Measurements from ENCODE around the gene RPL36A. TPM values are rescaled to one million over a fixed set of nuclear protein-coding genes. Genes with fewer than 3 reads are reported as not detected.
A peak's percentile ranks its signal among the peaks of the same experiment; 100 is the strongest.

The RPL36A gene
- total and polyA plus RNA-seq, 9 of the 15 experiments (the other 6 are each of a cell fraction or from before 2014, with no cell fraction given) = 412 to 4,539 (median 3,209) TPM

DNA sequence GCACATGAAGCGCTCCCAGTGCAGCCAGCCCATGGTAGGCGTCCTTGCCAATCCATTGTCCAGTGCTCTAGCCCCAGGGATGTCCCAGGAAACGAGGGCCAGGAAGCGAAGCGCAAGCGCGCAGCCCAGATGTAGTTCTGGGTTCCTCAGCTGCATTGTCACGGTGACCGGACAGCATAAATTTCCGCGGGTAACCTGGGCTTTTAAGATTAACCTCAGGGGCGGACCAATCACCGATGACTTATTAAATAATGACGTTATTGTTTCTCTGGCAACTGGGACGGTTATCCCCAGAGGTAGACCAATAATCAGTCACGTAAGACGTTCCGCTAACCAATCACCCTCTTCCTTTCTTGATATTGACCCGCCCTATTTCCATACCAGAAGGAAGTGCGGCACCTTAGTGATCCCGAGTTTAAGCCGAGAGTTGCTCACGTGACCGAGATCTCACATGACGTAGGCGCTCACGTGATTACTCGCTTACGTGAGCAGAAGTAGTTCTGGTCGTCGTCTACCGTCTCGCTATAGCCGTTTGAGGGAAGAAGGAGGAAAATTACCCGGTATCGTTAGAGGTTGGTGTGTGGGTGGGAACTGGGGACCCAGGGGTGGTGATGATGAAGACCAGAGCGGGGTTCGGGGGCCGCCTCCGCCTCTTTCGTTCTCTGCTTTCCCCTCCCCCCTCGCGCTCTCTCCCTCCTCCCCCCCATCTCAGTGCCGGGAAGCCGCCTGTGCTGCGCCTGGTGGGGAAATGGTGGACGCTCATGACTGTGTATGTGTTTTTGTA is 17.1 kb downstream of the RPL36A start, which contains the start of the genes GLA and HNRNPH2 (continued):
- peak; percentile 84 for TF ChIP-seq NFE2 (IDR thresholded peaks at IDR 0.05; ENCODE audit: low read depth)
- no peak for TF ChIP-seq ZNF57 (CRISPR knock-in tag; IDR thresholded peaks at IDR 0.05)
- TF ChIP-seq EWSR1 (IDR thresholded peaks at IDR 0.05; ENCODE audit: borderline replicate concordance, low read depth, partially characterized antibody) = no peak
- TF ChIP-seq ZFP36 (IDR thresholded peaks at IDR 0.05; ENCODE audit: low read depth, low read length, partially characterized antibody) = no peak
- no peak for TF ChIP-seq RUNX1 (IDR thresholded peaks at IDR 0.05; ENCODE audit: low read depth)
- TF ChIP-seq, protein P1, sequence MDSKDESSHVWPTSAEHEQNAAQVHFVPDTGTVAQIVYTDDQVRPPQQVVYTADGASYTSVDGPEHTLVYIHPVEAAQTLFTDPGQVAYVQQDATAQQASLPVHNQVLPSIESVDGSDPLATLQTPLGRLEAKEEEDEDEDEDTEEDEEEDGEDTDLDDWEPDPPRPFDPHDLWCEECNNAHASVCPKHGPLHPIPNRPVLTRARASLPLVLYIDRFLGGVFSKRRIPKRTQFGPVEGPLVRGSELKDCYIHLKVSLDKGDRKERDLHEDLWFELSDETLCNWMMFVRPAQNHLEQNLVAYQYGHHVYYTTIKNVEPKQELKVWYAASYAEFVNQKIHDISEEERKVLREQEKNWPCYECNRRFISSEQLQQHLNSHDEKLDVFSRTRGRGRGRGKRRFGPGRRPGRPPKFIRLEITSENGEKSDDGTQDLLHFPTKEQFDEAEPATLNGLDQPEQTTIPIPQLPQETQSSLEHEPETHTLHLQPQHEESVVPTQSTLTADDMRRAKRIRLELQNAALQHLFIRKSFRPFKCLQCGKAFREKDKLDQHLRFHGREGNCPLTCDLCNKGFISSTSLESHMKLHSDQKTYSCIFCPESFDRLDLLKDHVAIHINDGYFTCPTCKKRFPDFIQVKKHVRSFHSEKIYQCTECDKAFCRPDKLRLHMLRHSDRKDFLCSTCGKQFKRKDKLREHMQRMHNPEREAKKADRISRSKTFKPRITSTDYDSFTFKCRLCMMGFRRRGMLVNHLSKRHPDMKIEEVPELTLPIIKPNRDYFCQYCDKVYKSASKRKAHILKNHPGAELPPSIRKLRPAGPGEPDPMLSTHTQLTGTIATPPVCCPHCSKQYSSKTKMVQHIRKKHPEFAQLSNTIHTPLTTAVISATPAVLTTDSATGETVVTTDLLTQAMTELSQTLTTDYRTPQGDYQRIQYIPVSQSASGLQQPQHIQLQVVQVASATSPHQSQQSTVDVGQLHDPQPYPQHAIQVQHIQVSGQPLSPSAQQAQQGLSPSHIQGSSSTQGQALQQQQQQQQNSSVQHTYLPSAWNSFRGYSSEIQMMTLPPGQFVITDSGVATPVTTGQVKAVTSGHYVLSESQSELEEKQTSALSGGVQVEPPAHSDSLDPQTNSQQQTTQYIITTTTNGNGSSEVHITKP (IDR thresholded peaks at IDR 0.05; ENCODE audit: partially characterized antibody) = no peak
- TF ChIP-seq RNF2 (IDR thresholded peaks at IDR 0.05) = peak; percentile 49
- TF ChIP-seq TGIF2 (CRISPR knock-in tag; IDR thresholded peaks at IDR 0.05) = no peak
- no peak for TF ChIP-seq ZNF121 (CRISPR knock-in tag; conservative IDR thresholded peaks at IDR 0.05)
- no peak for TF ChIP-seq HNRNPH1 (optimal IDR thresholded peaks at IDR 0.05; ENCODE audit: low read depth, low read length)
- no peak for TF ChIP-seq STAT5B (CRISPR knock-in tag; IDR thresholded peaks at IDR 0.05)
- TF ChIP-seq TAF1 (IDR thresholded peaks at IDR 0.05; ENCODE audit: control insufficient read depth, extremely low read depth, insufficient read depth, low read length, severe bottlenecking) = peak; percentile 91
- TF ChIP-seq BRF1 (IDR thresholded peaks at IDR 0.05; ENCODE audit: borderline replicate concordance, extremely low read depth, insufficient read length) = no peak
- peak; percentile 91 for TF ChIP-seq CREB1 (IDR thresholded peaks at IDR 0.05)
- peak; percentile 89 for TF ChIP-seq CREB1 (CRISPR knock-in tag; IDR thresholded peaks at IDR 0.05)
- TF ChIP-seq NFIX (CRISPR knock-in tag; IDR thresholded peaks at IDR 0.05; ENCODE audit: low read depth) = no peak
- TF ChIP-seq TFAM (CRISPR knock-in tag; conservative IDR thresholded peaks at IDR 0.05) = no peak
- TF ChIP-seq, protein P2, sequence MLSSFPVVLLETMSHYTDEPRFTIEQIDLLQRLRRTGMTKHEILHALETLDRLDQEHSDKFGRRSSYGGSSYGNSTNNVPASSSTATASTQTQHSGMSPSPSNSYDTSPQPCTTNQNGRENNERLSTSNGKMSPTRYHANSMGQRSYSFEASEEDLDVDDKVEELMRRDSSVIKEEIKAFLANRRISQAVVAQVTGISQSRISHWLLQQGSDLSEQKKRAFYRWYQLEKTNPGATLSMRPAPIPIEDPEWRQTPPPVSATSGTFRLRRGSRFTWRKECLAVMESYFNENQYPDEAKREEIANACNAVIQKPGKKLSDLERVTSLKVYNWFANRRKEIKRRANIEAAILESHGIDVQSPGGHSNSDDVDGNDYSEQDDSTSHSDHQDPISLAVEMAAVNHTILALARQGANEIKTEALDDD (IDR thresholded peaks at IDR 0.05) = 0 out of 2 replicates have a peak, but pooled peaks have one; percentile 33
- peak; percentile 47 for TF ChIP-seq NFYB (IDR thresholded peaks at IDR 0.05; ENCODE audit: extremely low read depth, insufficient read length)
- TF ChIP-seq ZNF23 (CRISPR knock-in tag; IDR thresholded peaks at IDR 0.05) = no peak
- no peak for TF ChIP-seq ZNF384 (IDR thresholded peaks at IDR 0.05; ENCODE audit: low read depth, low read length)
- no peak for TF ChIP-seq HOXB6 (CRISPR knock-in tag; IDR thresholded peaks at IDR 0.05; ENCODE audit: borderline replicate concordance)
- TF ChIP-seq, protein P3, sequence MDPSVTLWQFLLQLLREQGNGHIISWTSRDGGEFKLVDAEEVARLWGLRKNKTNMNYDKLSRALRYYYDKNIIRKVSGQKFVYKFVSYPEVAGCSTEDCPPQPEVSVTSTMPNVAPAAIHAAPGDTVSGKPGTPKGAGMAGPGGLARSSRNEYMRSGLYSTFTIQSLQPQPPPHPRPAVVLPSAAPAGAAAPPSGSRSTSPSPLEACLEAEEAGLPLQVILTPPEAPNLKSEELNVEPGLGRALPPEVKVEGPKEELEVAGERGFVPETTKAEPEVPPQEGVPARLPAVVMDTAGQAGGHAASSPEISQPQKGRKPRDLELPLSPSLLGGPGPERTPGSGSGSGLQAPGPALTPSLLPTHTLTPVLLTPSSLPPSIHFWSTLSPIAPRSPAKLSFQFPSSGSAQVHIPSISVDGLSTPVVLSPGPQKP (CRISPR knock-in tag; IDR thresholded peaks at IDR 0.05) = no peak
- 0 out of 2 replicates have a peak, but pooled peaks have one; percentile 18 for TF ChIP-seq BCOR (IDR thresholded peaks at IDR 0.05)
- TF ChIP-seq DMBX1 (CRISPR knock-in tag; IDR thresholded peaks at IDR 0.05; ENCODE audit: borderline replicate concordance) = no peak

Data from K562 (cell line).